ENCODE measurements around the gene BTBD2.

The BTBD2 gene

GRCh38 chr19:2044709-2045500 lies 29.4 kb upstream of the BTBD2 start:
- DNase-seq (ENCODE audit: low read depth, low spot score), result no peak
- no peaks in the 10 kb centered on the region for H3K9me3 ChIP-seq (ENCODE audit: control insufficient read depth, insufficient read depth, low read length)
- H3K27ac ChIP-seq (ENCODE audit: low read length), result no peak overlapping the region
- WGBS (ENCODE audit: insufficient coverage, insufficient read length), result no CpG with 5 or more reads among the region's 18 CpGs
- no peak overlapping the region for H3K4me3 ChIP-seq (ENCODE audit: low read length)
- peaks cover 32% of the 10 kb centered on the region for H3K36me3 ChIP-seq (ENCODE audit: control insufficient read depth, insufficient read depth, low read length)
- no peaks in the 10 kb centered on the region for H3K27me3 ChIP-seq (ENCODE audit: control insufficient read depth, insufficient read depth, low read length)
- H3K4me1 ChIP-seq (ENCODE audit: control insufficient read depth, insufficient read depth, low read length), result peaks cover 9% of the 10 kb centered on the region

- no CpG with 5 or more reads among the region's 11 CpGs for WGBS (ENCODE audit: insufficient coverage, insufficient read length)
- Histone ChIP-seq H3K9me3 (ENCODE audit: control insufficient read depth, insufficient read depth, low read length) (no peaks in the 10 kb centered on the region), H3K27ac (ENCODE audit: low read length) (no peak overlapping the region), H3K27me3 (ENCODE audit: control insufficient read depth, insufficient read depth, low read length) (no peaks in the 10 kb centered on the region), H3K4me1 (ENCODE audit: control insufficient read depth, insufficient read depth, low read length) (peaks cover 5% of the 10 kb centered on the region), H3K4me3 (ENCODE audit: low read length) (no peak overlapping the region), H3K36me3 (ENCODE audit: control insufficient read depth, insufficient read depth, low read length) (peaks cover 36% of the 10 kb centered on the region)
- no peak for DNase-seq (ENCODE audit: low read depth, low spot score)
Measured at GRCh38 chr19:2043961-2044708, 28.6 kb upstream of the BTBD2 start.

- Histone ChIP-seq H3K9me3 (ENCODE audit: control insufficient read depth, insufficient read depth, low read length) (no peaks in the 10 kb centered on the region), H3K27me3 (ENCODE audit: control insufficient read depth, insufficient read depth, low read length) (no peaks in the 10 kb centered on the region), H3K27ac (ENCODE audit: low read length) (no peak overlapping the region), H3K4me1 (ENCODE audit: control insufficient read depth, insufficient read depth, low read length) (peaks cover 5% of the 10 kb centered on the region), H3K36me3 (ENCODE audit: control insufficient read depth, insufficient read depth, low read length) (peaks cover 38% of the 10 kb centered on the region), H3K4me3 (ENCODE audit: low read length) (no peak overlapping the region)
- DNase-seq (ENCODE audit: low read depth, low spot score), result no peak
- WGBS (ENCODE audit: insufficient coverage, insufficient read length), result no CpG with 5 or more reads among the region's 9 CpGs
Measured at GRCh38 chr19:2043251-2043641, 27.7 kb upstream of the BTBD2 start.

DNA sequence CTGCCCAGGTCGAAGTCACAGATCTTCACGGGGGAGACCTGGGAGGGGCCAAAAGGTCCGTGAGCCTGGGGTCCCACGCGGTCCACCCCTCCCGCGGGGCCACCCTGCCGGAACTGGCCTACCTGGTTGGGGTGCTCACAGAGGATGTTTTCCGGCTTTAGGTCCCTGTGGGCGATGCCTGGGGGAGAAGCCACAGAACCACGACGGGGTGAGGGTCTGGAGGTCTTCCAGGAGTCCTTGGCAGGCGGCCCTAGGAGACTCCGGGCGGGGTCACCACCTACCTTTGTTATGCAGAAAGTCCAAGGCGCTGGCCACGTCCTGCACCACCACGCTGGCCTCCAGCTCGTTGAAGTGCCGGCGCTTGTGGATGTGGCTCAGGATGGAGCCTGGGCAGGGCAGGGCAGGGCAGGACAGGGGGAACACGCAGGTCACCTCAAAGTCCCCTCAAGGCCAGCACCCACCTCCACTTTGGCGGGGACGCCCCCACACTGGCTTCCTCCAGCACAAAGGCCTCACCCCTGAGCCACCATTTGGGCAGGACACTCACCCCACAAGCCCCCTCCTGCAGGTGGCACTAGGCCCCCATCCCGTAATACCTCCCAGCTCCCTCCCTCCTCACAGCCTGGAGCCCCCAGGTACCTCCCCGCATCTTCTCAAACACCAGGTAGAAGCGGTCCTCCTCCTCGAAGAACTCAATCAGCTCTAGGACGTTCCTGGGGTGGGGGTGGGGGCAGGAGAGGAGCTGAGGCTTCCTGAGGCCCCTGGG lies 27.2 kb upstream of the BTBD2 start:
- no peaks in the 10 kb centered on the region for H3K27me3 ChIP-seq (ENCODE audit: control insufficient read depth, insufficient read depth, low read length)
- H3K4me1 ChIP-seq (ENCODE audit: control insufficient read depth, insufficient read depth, low read length), result peaks cover 5% of the 10 kb centered on the region
- H3K9me3 ChIP-seq (ENCODE audit: control insufficient read depth, insufficient read depth, low read length), result no peaks in the 10 kb centered on the region
- DNase-seq (ENCODE audit: low read depth, low spot score), result no peak
- peaks cover 38% of the 10 kb centered on the region for H3K36me3 ChIP-seq (ENCODE audit: control insufficient read depth, insufficient read depth, low read length)
- no CpG with 5 or more reads among the region's 29 CpGs for WGBS (ENCODE audit: insufficient coverage, insufficient read length)
- no peak overlapping the region for H3K4me3 ChIP-seq (ENCODE audit: low read length)
- no peak overlapping the region for H3K27ac ChIP-seq (ENCODE audit: low read length)

- H3K27me3 ChIP-seq (ENCODE audit: control insufficient read depth, insufficient read depth, low read length), result no peaks in the 10 kb centered on the region
- WGBS (ENCODE audit: insufficient coverage, insufficient read length), result no CpG with 5 or more reads among the region's 77 CpGs
- DNase-seq (ENCODE audit: low read depth, low spot score), result no peak
- H3K4me3 ChIP-seq (ENCODE audit: low read length), result peak overlapping the region; percentile 11; the same call in 1 of the 2 replicates
- no peaks in the 10 kb centered on the region for H3K9me3 ChIP-seq (ENCODE audit: control insufficient read depth, insufficient read depth, low read length)
- peaks cover 38% of the 10 kb centered on the region for H3K36me3 ChIP-seq (ENCODE audit: control insufficient read depth, insufficient read depth, low read length)
- peaks cover 5% of the 10 kb centered on the region for H3K4me1 ChIP-seq (ENCODE audit: control insufficient read depth, insufficient read depth, low read length)
- H3K27ac ChIP-seq (ENCODE audit: low read length), result no peak overlapping the region
Measured at GRCh38 chr19:2041683-2042484, 26.4 kb upstream of the BTBD2 start.

DNA sequence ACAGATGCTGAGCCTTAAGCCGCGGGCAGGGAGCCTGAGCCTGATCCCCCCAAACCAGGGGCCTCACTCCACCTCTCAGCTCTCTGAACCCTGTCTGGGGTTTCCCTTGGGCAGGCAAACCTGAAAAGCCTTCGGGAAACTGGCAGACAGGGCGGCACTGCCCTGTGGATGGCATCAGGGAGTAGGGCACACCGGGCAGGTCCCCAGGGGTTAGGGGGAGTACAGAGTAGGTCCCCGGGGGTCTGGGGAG lies 25.8 kb upstream of the BTBD2 start:
- Histone ChIP-seq H3K27ac (ENCODE audit: low read length) (no peak overlapping the region), H3K27me3 (ENCODE audit: control insufficient read depth, insufficient read depth, low read length) (no peaks in the 10 kb centered on the region), H3K4me3 (ENCODE audit: low read length) (no peak overlapping the region), H3K36me3 (ENCODE audit: control insufficient read depth, insufficient read depth, low read length) (peaks cover 34% of the 10 kb centered on the region), H3K9me3 (ENCODE audit: control insufficient read depth, insufficient read depth, low read length) (no peaks in the 10 kb centered on the region), H3K4me1 (ENCODE audit: control insufficient read depth, insufficient read depth, low read length) (peaks cover 5% of the 10 kb centered on the region)
- no peak for DNase-seq (ENCODE audit: low read depth, low spot score)
- no CpG with 5 or more reads among the region's 6 CpGs for WGBS (ENCODE audit: insufficient coverage, insufficient read length)

DNA sequence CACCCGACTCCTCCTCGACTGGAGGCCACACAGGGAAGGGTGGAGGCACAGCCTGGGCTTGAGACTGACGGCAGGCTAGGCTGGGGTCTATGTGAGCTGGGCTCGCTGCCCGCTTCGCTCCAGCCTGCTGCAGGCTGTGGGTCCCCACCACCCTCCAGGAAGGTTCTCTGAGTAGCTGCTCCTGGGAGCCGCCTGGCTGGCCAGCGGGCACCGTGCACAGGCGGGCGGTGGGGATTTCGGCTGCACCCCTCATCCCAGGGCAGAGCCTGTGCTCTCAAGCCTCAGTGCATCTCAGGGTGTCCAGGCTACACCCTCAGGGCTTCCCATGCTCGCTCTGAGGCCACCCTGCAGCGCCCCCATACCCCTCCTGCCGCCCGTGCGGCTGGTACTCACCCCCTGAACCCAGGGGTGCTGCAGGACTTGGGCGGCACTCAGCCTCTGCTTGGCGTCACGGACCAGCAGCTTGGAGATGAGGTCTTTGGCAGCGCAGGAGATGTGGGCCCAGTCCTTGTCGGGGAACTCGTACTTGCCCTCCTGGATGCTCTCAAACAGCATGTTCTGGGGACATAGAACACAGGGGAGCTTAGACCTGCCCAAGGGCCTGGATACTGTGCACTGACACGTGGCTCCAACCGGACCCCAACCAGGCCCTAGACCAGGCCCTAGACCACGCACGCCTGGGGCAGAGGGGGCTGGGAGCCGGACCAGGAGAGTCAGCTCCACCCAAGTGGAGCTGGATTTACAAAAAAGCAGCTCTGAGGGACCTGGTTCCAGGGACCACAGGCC lies 25.3 kb upstream of the BTBD2 start:
- WGBS (ENCODE audit: insufficient coverage, insufficient read length), result no CpG with 5 or more reads among the region's 28 CpGs
- Histone ChIP-seq H3K4me3 (ENCODE audit: low read length) (no peak overlapping the region), H3K36me3 (ENCODE audit: control insufficient read depth, insufficient read depth, low read length) (peaks cover 29% of the 10 kb centered on the region), H3K27ac (ENCODE audit: low read length) (no peak overlapping the region), H3K27me3 (ENCODE audit: control insufficient read depth, insufficient read depth, low read length) (no peaks in the 10 kb centered on the region), H3K4me1 (ENCODE audit: control insufficient read depth, insufficient read depth, low read length) (peaks cover 5% of the 10 kb centered on the region), H3K9me3 (ENCODE audit: control insufficient read depth, insufficient read depth, low read length) (no peaks in the 10 kb centered on the region)
- no peak for DNase-seq (ENCODE audit: low read depth, low spot score)

DNA sequence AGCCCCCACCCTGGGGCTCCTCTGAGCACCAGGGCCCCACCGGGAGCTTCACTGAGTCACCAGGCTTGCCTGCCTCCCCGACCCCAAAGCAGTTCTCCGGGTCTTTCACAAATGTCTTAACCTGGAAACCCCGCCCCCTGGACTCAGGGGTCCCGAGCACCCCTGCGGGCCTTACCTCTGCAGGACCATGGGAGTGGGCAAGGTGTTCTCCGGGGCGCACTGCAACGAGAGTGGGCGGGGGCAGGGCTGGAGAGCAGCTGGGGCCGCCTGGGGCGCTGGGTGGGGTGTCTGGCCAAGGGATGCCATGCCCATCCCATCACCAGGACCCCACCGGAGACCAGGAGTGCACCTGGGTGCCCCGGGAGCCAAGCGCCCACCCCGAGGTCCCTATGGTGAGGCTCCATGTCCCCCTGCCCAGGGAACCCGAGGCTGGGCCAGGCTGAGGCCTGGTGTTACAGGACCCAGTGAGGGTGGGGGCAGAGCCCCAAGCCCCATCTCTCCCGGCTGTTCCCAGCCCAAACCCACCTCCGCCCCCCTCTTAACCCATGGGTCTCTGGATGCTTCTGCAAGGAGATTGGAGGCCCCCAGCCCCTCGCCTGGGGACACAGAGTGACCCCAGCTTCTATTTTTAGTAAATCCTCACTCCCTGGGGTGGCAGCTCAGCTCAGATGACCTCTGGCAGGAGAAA lies 24.6 kb upstream of the BTBD2 start:
- H3K9me3 ChIP-seq (ENCODE audit: control insufficient read depth, insufficient read depth, low read length), result no peaks in the 10 kb centered on the region
- WGBS (ENCODE audit: insufficient coverage, insufficient read length), result no CpG with 5 or more reads among the region's 20 CpGs
- H3K36me3 ChIP-seq (ENCODE audit: control insufficient read depth, insufficient read depth, low read length), result peaks cover 26% of the 10 kb centered on the region
- no peak overlapping the region for H3K4me3 ChIP-seq (ENCODE audit: low read length)
- H3K4me1 ChIP-seq (ENCODE audit: control insufficient read depth, insufficient read depth, low read length), result peaks cover 5% of the 10 kb centered on the region
- no peak overlapping the region for H3K27ac ChIP-seq (ENCODE audit: low read length)
- no peaks in the 10 kb centered on the region for H3K27me3 ChIP-seq (ENCODE audit: control insufficient read depth, insufficient read depth, low read length)
- no peak for DNase-seq (ENCODE audit: low read depth, low spot score)

DNA sequence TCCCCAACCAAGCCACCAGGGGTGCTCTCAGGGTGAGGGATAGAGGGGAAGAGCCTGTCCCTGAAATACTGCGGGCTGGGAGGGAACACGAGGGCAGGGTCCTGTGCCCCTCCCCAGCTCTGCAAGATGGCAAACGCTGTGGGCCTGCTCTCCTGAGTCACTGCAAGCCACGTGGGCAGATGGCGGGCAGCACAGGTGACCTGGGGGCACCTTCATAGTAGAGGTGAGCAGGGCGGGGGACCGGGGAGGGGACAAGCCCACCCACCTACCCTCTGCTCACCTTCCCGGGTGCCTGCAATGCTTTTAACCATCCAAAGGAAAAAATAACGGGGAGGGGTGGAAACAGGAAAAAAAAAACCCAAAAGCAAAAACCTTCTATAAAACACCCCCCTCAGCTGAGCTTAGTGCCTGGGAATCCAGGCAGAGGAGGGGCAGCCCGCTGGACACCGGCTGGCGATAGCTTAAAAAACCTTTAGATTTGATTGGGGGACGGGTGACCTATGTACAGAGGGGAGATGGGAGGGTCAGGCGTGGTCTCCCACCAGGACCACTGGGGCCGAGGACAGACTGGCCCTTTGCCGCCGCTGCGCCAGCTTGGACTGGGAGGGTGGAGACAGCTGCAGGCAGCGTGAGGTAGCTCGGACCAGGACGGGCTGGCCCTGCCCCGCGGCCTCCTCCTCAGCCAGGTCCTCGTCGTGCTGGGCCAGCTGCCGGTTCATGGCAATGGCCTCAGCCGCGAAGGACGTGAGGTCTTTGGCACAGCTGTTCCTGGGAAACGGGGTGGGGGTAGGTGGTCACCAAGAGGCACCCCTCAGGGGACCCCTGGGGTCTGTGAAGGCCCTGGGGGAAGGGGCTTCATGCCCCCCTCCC lies 23.8 kb upstream of the BTBD2 start:
- WGBS (ENCODE audit: insufficient coverage, insufficient read length), result no CpG with 5 or more reads among the region's 30 CpGs
- peaks cover 5% of the 10 kb centered on the region for H3K4me1 ChIP-seq (ENCODE audit: control insufficient read depth, insufficient read depth, low read length)
- no peak overlapping the region for H3K4me3 ChIP-seq (ENCODE audit: low read length)
- no peak for DNase-seq (ENCODE audit: low read depth, low spot score)
- no peaks in the 10 kb centered on the region for H3K9me3 ChIP-seq (ENCODE audit: control insufficient read depth, insufficient read depth, low read length)
- H3K36me3 ChIP-seq (ENCODE audit: control insufficient read depth, insufficient read depth, low read length), result peaks cover 26% of the 10 kb centered on the region
- no peak overlapping the region for H3K27ac ChIP-seq (ENCODE audit: low read length)
- H3K27me3 ChIP-seq (ENCODE audit: control insufficient read depth, insufficient read depth, low read length), result no peaks in the 10 kb centered on the region

All from iPS DF 6.9 (cell line).